ENCODE data around the gene PLCB1. TPM values are rescaled to one million over a fixed set of nuclear protein-coding genes. Genes with fewer than 3 reads are reported as not detected.

Gene PLCB1
- total and polyA plus RNA-seq, 2 donors (not counting 1 experiment from before 2014, with no cell fraction given) = 13.4 to 23.3 TPM

- Histone ChIP-seq H3K27ac (ENCODE audit: insufficient read depth, low read length) (no peak overlapping the region), H3K36me3 (ENCODE audit: control insufficient read depth, insufficient read depth, low read length) (no peaks in the 10 kb centered on the region), H3K9me3 (ENCODE audit: control insufficient read depth, insufficient read depth, low read depth, low read length) (no peaks in the 10 kb centered on the region), H4K20me1 (ENCODE audit: control insufficient read depth, extremely low read depth, insufficient read depth, low read length) (no peaks in the 10 kb centered on the region), H3K9ac (ENCODE audit: insufficient read depth, low read length) (no peak overlapping the region), H2AFZ (ENCODE audit: low read length) (no peak overlapping the region), H3K79me2 (ENCODE audit: control insufficient read depth, insufficient read depth, low read length) (no peaks in the 10 kb centered on the region), H3K4me2 (ENCODE audit: extremely low read depth, insufficient read depth, low read length) (no peak overlapping the region), H3K27me3 (ENCODE audit: control insufficient read depth, insufficient read depth, low read length) (no peaks in the 10 kb centered on the region), H3K4me3 (replicated peaks in 1 of 4; ENCODE audit: control extremely low read depth in 1 of 4, insufficient read depth in 1 of 4, low read depth in 3 of 4, low read length in 4 of 4) (no peak overlapping the region), H3K4me1 (ENCODE audit: control insufficient read depth, extremely low read depth, insufficient read depth, low read length) (no peaks in the 10 kb centered on the region)
- TF ChIP-seq EZH2 (IDR thresholded peaks at IDR 0.05; ENCODE audit: low read length, missing control alignments) (no peak), CTCF (conservative IDR thresholded peaks at IDR 0.05 in 1 of 2, IDR thresholded peaks at IDR 0.05 in 1 of 2; ENCODE audit: low read depth in 1 of 2, low read length in 2 of 2) (no peak)
- no peak for DNase-seq (ENCODE audit: low read depth in 2 of 2)
These were observed 781.4 kb downstream of the PLCB1 start for GRCh38 chr20:8913456-8913855.

GRCh38 chr20:8914421-8914820 lies 782.4 kb downstream of the PLCB1 start:
- Histone ChIP-seq H3K79me2 (ENCODE audit: control insufficient read depth, insufficient read depth, low read length) (no peaks in the 10 kb centered on the region), H3K27ac (ENCODE audit: insufficient read depth, low read length) (no peak overlapping the region), H3K27me3 (ENCODE audit: control insufficient read depth, insufficient read depth, low read length) (no peaks in the 10 kb centered on the region), H3K9me3 (ENCODE audit: control insufficient read depth, insufficient read depth, low read depth, low read length) (no peaks in the 10 kb centered on the region), H4K20me1 (ENCODE audit: control insufficient read depth, extremely low read depth, insufficient read depth, low read length) (no peaks in the 10 kb centered on the region), H3K4me1 (ENCODE audit: control insufficient read depth, extremely low read depth, insufficient read depth, low read length) (no peaks in the 10 kb centered on the region), H3K36me3 (ENCODE audit: control insufficient read depth, insufficient read depth, low read length) (no peaks in the 10 kb centered on the region), H3K4me3 (replicated peaks in 1 of 4; ENCODE audit: control extremely low read depth in 1 of 4, insufficient read depth in 1 of 4, low read depth in 3 of 4, low read length in 4 of 4) (no peak overlapping the region), H2AFZ (ENCODE audit: low read length) (no peak overlapping the region), H3K9ac (ENCODE audit: insufficient read depth, low read length) (no peak overlapping the region), H3K4me2 (ENCODE audit: extremely low read depth, insufficient read depth, low read length) (no peak overlapping the region)
- no peak for DNase-seq (ENCODE audit: low read depth in 2 of 2)
- TF ChIP-seq EZH2 (IDR thresholded peaks at IDR 0.05; ENCODE audit: low read length, missing control alignments) (no peak), CTCF (conservative IDR thresholded peaks at IDR 0.05 in 1 of 2, IDR thresholded peaks at IDR 0.05 in 1 of 2; ENCODE audit: low read depth in 1 of 2, low read length in 2 of 2) (no peak)

- TF ChIP-seq CTCF (conservative IDR thresholded peaks at IDR 0.05 in 1 of 2, IDR thresholded peaks at IDR 0.05 in 1 of 2; ENCODE audit: low read depth in 1 of 2, low read length in 2 of 2) (no peak), EZH2 (IDR thresholded peaks at IDR 0.05; ENCODE audit: low read length, missing control alignments) (no peak)
- no peaks in the 10 kb centered on the region for H3K9me3 ChIP-seq (ENCODE audit: control insufficient read depth, insufficient read depth, low read depth, low read length)
- H3K4me2 ChIP-seq (ENCODE audit: extremely low read depth, insufficient read depth, low read length) = no peak overlapping the region
- no peak overlapping the region for H3K27ac ChIP-seq (ENCODE audit: insufficient read depth, low read length)
- no peak overlapping the region for H2AFZ ChIP-seq (ENCODE audit: low read length)
- no peaks in the 10 kb centered on the region for H3K36me3 ChIP-seq (ENCODE audit: control insufficient read depth, insufficient read depth, low read length)
- no peak for DNase-seq (ENCODE audit: low read depth in 2 of 2)
- H3K4me3 ChIP-seq (replicated peaks in 1 of 4; ENCODE audit: control extremely low read depth in 1 of 4, insufficient read depth in 1 of 4, low read depth in 3 of 4, low read length in 4 of 4) = no peak overlapping the region
- H4K20me1 ChIP-seq (ENCODE audit: control insufficient read depth, extremely low read depth, insufficient read depth, low read length) = no peaks in the 10 kb centered on the region
- H3K4me1 ChIP-seq (ENCODE audit: control insufficient read depth, extremely low read depth, insufficient read depth, low read length) = no peaks in the 10 kb centered on the region
- no peaks in the 10 kb centered on the region for H3K27me3 ChIP-seq (ENCODE audit: control insufficient read depth, insufficient read depth, low read length)
- H3K9ac ChIP-seq (ENCODE audit: insufficient read depth, low read length) = no peak overlapping the region
- no peaks in the 10 kb centered on the region for H3K79me2 ChIP-seq (ENCODE audit: control insufficient read depth, insufficient read depth, low read length)
These were observed 785.0 kb downstream of the PLCB1 start for GRCh38 chr20:8917084-8917483.
